Renal pelvis (tissue), 4 donors: ENCODE measurements around the gene COPG1. TPM values are rescaled to one million over a fixed set of nuclear protein-coding genes. Genes with fewer than 3 reads are reported as not detected.
A peak's percentile ranks its signal among the peaks of the same experiment; 100 is the strongest.

Experiments used
- DNase-seq: peaks from one replicate; pipeline ENCODE4 v3.0.0-alpha.2; 2013
- polyA plus RNA-seq, 3 donors: library from polyadenylated mRNA; unstranded; fragments of 120-200 nt; gene quantifications; one replicate each; pipeline ENCODE4 v1.2.1, GENCODE V29; 2013; ENCODE audit not compliant: insufficient read length in 3 of 3

Gene COPG1
- polyA plus RNA-seq, 3 donors: 158 to 174 (median 168) TPM

- no peak for DNase-seq
These were observed 27.0 kb downstream of the COPG1 start for GRCh38 chr3:129276385-129276784.

DNA sequence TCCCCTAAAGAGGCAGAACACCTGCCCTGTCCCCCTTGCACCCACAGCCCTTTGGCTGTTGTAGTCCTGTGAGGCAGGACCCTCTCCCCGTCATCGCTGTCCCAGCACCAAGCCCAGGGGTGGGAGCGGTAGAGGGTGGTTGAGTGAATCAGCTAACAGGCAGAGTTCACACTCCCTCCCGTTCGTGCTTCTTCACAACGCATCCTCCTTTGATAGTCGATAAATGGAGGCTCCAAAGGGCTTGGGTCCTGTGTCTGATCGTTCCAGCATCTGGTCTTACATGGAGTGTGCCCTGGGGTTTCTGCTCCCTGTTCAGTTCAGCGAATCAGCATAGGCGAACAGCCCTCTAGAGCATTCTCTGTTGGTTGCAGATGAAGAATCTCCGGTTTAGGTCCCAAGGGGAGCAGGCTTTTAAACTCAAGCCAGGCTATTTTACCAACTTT is 28.4 kb downstream of the COPG1 start:
- DNase-seq: peak; percentile 17

- DNase-seq: peak; percentile 90
These were observed 29.1 kb downstream of the COPG1 start, which contains the start of gene HMCES for GRCh38 chr3:129278439-129278965. TSS of gene HMCES (plus strand) at chr3:129278870. CDS start at chr3:129279733, 863 bp downstream.

- peak; percentile 64 for DNase-seq
These were observed 29.8 kb downstream of the COPG1 start for GRCh38 chr3:129278966-129279906.

- DNase-seq: no peak
These were observed 30.8 kb downstream of the COPG1 start for GRCh38 chr3:129280183-129280582.

DNA sequence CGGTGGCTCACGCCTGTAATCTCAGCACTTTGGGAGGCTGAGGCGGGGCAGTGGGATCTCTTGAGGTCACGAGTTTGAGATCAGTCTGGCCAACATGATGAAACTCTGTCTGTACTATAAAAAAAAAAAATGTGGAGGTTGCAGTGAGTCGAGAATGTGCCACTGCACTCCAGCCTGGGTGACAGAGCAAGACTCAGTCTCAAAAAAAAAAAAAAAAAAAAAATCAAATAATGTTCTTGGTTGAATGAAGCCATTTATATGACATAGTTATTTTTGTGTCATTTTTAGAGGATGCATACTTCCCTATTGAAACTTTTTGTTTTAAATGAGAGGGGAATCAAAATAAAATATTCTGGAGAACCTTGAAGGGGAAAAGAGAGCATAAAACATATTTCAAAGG is 32.3 kb downstream of the COPG1 start:
- no peak for DNase-seq

GRCh38 chr3:129282727-129283327 is 33.4 kb downstream of the COPG1 start:
- DNase-seq: no peak

DNA sequence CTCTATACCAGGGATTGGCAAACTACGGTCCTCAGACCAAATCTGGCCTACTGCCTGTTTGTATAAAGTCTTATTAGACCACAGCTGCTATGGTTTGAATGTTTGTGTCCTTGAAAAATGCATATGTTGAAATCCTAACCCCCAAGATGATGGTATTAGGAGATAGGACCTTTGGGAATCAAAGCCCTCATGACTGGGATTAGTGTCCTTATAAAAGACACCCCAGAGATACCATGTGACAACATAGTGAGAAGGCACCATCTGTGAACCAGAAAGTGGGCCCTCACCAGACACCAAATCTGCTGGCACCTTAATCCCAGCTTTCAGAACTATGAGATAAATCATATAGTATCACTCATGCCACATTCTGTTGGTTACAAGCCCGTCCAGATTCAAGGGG is 36.7 kb downstream of the COPG1 start:
- no peak for DNase-seq

GRCh38 chr3:129288446-129288845 is 39.0 kb downstream of the COPG1 start:
- no peak for DNase-seq

GRCh38 chr3:129289201-129289921 is 40.0 kb downstream of the COPG1 start:
- DNase-seq: no peak

GRCh38 chr3:129291236-129291886 is 42.0 kb downstream of the COPG1 start:
- DNase-seq: no peak

DNA sequence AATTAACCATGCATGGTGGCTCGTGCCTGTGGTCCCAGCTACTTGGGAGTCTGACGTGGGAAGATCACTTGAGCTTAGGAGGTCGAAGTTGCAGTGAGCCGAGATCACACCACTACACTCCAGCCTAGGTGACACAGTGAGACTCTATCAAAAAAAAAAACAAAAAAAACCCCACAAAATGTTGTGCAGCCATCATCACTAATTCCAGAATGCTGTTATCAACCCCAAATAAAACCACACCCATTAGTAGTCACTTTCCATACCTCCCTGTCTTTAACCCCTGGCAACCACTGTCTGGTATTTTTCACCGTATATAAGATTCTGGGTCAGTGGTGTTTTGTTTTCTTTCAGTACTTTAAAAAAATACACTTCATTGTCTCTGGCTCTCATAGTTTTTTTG is 45.9 kb downstream of the COPG1 start:
- DNase-seq: no peak

DNA sequence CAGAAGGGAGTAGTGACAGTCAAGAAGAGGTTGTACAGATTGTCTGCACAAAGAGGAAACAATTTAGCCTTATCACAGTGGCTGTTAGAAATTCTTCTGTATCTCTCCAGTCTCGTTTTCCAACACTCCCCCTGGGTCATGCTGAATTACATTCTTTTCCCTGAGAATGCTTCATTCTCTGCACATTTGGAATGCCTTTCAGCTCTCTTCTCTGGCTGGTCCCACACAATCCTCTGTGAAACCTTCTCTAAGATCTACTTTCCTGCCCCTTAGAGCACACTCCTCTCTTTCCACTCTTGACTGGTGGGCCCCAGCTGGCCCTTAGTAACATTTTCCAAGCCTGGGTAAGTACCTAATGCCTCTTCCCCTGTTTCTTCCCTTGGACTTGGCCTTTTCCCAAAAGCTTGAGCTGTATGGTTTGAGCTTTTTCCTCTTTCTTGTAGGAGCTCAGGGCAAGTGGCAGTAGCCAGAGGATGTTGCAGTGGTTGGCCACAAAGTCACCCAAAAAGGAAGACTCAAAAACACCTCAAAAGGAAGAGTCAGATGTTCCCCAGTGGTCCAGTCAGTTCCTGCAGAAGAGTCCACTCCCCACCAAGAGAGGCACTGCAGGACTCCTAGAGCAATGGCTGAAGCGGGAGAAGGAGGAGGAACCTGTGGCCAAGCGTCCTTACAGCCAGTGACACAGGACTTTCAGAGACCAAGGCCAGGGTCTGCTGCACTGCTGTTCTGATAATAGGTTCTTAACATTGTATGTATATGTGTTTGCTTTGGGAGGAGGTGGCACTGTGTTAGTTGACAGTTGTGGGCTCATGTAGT is 54.9 kb downstream of the COPG1 start:
- no peak for DNase-seq

GRCh38 chr3:129304962-129305222 is 55.5 kb downstream of the COPG1 start:
- no peak for DNase-seq

DNA sequence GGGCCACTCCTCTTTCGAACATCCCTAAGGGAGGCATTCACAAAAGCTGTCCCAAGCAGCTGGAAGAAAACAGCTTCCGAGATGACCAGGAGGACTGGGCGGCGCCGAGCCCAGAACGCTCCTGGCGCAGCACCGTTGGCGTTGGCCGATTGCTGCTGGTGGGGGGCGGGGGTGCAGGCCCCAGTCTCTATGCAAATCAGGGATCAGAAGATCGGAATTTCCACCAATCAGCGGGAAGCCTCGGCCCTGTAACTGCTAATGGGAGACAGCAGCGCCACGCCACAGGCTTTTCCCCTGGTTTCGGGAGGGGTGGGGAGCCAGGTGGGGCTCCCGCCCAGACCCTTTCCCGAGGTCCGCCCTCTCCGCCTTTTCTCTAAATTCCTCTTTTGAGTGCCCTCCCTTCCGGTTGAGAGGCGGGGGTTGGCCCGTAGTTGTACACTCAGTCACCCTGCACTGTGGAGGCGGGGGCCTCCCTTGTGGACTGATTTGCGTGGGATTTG is 56.2 kb downstream of the COPG1 start:
- DNase-seq: peak; percentile 84

DNA sequence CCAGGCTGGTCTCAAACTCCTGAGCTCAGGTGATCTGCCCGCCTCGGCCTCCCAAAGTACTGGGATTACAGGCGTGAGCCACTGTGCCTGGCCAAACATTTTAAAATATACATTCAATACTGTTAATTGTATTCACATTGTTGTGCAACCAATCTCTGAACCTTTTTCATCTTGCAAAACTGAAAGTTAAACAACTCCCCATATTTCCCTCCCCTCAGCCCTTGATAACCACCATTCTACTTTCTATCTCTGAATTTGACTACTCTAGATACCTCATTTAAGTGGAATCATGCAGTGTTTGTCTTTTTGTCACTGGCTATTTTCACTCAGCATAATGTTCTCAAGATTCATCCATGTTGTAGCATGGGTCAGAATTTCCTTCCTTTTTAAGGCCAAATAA is 59.2 kb downstream of the COPG1 start:
- DNase-seq: no peak

DNA sequence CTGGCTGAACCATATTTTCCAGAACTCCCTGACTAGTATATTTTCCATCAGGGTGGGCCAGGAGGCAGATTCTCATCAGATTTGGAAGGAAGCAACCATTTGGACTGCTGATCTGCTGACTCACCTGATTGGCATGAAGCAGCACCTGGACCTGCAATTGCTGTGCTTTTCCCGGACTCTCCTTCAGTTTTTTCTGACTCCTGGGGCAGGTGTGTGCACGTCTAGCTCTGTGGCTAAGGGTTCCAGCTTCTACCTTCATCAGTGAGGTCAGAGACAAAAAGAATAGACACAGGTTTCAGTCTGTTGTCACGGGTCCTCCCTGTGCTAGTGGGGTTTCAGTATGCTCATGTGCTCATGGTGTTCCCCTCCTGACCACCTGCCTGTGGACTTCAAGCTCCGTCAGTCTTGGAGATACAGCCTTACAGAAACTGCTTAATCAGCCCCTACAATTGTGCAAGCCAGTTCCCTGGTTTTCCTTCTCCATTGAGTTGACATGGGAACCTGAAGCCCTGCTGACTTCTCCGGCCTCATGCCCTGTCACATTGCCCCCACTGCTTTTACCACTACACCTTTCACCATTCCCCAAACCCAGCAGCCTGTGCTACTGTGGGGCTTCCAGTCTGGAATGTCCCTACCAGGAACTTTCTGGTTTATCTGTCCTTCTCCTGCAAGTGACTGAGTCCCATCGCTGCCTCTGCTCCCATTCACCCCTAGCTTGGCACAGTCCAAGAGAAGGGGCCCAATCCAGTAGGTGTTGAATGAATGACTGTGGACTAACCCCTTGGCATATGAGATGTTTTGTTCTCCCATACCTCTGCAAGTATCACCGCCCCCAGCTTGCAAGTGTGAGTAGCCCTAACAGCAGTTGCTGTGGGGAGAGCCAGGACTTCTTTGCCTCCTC is 61.0 kb downstream of the COPG1 start:
- DNase-seq: no peak

DNA sequence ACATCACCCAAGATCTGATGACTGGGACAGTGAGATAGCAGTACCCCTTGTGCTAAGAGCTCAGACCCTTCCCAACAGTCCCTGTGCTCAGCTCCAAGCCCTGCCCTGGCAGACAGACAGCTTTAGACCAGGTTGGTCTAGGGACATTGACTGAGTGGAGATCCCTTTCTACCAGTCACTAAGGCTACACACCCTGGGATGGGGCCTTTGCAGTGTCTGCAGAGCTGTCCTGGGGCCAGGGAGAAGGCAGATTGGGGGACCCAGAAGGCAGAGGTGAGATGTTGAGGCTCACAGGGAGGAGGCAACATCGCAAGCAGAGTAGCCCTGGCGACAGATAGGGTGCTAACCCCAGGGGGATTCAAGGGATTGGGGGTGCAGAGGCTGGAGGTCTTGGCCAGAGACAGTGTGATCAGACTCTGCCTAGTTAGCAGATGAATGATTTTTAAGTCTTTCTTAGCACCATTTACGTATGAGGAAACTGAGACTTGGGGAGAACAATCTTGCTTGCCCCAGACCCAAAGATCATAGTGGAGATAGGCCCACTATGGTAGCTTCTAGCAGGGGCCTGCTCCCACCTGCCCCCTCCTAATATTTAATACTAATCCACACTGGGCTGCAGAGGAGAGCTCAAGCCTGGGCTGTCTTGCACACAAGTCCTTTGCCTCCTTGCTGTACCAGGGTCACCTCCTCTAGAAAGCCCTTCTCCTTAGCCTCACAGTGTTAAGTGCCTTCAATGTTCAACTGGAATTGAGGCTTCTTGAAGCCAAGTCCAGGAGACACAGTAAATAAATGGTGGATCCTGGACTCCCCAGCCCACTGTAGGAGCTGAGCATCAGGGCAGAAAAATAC is 61.9 kb downstream of the COPG1 start:
- DNase-seq: no peak
